GM23338 (cell line): ENCODE measurements around the gene CEP295NL.

Source experiments
- CTCF ChIP-seq, 2 experiments: fragments of 200-600 bp in 1 of 2; sonication (generic) in 1 of 2; conservative IDR thresholded peaks; 2 replicates each; pipeline versions ENCODE4 v1.5.1 to v1.6.1; 2016 to 2017; ENCODE audit warnings: antibody characterized with exemption in 2 of 2, low read depth in 2 of 2, mild to moderate bottlenecking in 2 of 2, moderate library complexity in 1 of 2
- EZH2 ChIP-seq: fragments of 200-600 bp; sonication (generic); IDR thresholded peaks from one replicate; pipeline ENCODE4 v1.8.0; 2017; ENCODE audit warnings: antibody characterized with exemption, mild to moderate bottlenecking, low read depth; ENCODE audit not compliant: unreplicated experiment
- EZH2phosphoT487 ChIP-seq: fragments of 200-600 bp; sonication (generic); IDR thresholded peaks from one replicate; pipeline ENCODE4 v1.8.1; 2018; ENCODE audit warnings: antibody characterized with exemption; ENCODE audit not compliant: unreplicated experiment
- POLR2AphosphoS5 ChIP-seq: IDR thresholded peaks from 2 replicates; pipeline ENCODE4 v1.6.1; 2016; ENCODE audit warnings: antibody characterized with exemption, low read depth
- REST ChIP-seq: IDR thresholded peaks from one replicate; pipeline ENCODE4 v1.6.1; 2018; ENCODE audit warnings: antibody characterized with exemption; ENCODE audit not compliant: unreplicated experiment

GRCh38 chr17:78905541-78905940 lies 2.5 kb upstream of the CEP295NL start:
- TF ChIP-seq POLR2AphosphoS5 = no peak
- TF ChIP-seq CTCF (conservative IDR thresholded peaks at IDR 0.05; ENCODE audit: low read depth in 2 of 2) = no peak
- no peak for TF ChIP-seq EZH2
- no peak for TF ChIP-seq REST
- TF ChIP-seq EZH2phosphoT487 = no peak
